GM12865 (cell line): Measurements from ENCODE around the gene RTN4RL2.
A peak's percentile ranks its signal among the peaks of the same experiment; 100 is the strongest.

Source experiments
- DNase-seq: peaks from one replicate; pipeline ENCODE4 v3.0.0; 2010; ENCODE audit warnings: low read depth
- H3K4me3 ChIP-seq: 2 replicates; pipeline ENCODE4 v1.5.1; 2011; ENCODE audit warnings: mild to moderate bottlenecking, low read depth, low read length, control low read depth
- TF ChIP-seq, protein P1 (sequence below): IDR thresholded peaks from 2 replicates; pipeline ENCODE4 v1.5.1; 2011; ENCODE audit warnings: low read length, control low read depth, low read depth, inconsistent platforms; ENCODE audit not compliant: insufficient read depth; ENCODE audit errors: missing control alignments

Gene RTN4RL2

DNA sequence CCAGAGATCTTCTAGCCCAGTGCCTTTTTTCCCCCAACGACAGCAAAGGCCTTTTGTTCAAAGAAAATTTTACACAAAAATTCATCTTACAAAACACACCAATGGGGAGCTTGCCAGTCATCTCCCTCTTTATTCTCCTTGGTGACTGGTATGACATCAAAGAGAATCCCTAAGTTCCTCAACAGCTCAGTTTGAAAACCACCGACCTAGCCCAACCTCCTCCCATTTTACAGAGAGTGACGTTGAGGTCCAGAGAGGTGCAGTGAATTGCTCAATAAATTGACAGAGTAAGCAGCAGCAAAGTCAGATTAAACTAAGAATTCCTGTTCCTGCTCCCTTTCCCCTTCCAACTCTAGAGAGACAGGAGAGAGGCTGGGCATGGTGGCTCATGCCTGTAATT, 41.2 kb upstream of the RTN4RL2 start:
- no peak for DNase-seq
- TF ChIP-seq, protein P1, sequence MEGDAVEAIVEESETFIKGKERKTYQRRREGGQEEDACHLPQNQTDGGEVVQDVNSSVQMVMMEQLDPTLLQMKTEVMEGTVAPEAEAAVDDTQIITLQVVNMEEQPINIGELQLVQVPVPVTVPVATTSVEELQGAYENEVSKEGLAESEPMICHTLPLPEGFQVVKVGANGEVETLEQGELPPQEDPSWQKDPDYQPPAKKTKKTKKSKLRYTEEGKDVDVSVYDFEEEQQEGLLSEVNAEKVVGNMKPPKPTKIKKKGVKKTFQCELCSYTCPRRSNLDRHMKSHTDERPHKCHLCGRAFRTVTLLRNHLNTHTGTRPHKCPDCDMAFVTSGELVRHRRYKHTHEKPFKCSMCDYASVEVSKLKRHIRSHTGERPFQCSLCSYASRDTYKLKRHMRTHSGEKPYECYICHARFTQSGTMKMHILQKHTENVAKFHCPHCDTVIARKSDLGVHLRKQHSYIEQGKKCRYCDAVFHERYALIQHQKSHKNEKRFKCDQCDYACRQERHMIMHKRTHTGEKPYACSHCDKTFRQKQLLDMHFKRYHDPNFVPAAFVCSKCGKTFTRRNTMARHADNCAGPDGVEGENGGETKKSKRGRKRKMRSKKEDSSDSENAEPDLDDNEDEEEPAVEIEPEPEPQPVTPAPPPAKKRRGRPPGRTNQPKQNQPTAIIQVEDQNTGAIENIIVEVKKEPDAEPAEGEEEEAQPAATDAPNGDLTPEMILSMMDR = no peak
- H3K4me3 ChIP-seq = no peak overlapping the region

DNA sequence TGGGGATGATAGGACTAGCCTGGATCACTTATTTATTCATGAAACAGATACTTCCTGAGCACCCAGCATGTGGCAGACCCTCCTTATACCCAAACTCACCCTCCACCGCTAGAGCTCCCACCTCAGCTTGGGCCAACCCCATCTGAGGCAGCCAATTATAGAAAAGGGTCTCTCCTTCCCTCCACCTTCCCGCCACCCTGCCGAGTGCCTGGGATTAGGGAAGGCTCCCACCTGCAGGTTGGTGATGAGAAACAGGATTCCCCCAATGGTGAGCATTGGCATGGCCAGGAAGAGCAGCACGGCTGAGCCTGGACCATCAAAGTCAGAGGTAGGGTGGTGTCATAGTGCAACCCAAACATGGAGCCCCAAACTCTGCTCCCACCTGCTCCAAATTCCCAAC, 39.3 kb upstream of the RTN4RL2 start:
- TF ChIP-seq, protein P1 = no peak
- no peak for DNase-seq
- H3K4me3 ChIP-seq = no peak overlapping the region

GRCh38 chr11:57421805-57422204, 38.5 kb upstream of the RTN4RL2 start:
- TF ChIP-seq, protein P1 = no peak

GRCh38 chr11:57422669-57423068, 37.7 kb upstream of the RTN4RL2 start:
- TF ChIP-seq, protein P1 = no peak
- no peak overlapping the region for H3K4me3 ChIP-seq
- no peak for DNase-seq

More at GRCh38 chr11:57421805-57422204, 38.5 kb upstream of the RTN4RL2 start:
- DNase-seq = no peak
- no peak overlapping the region for H3K4me3 ChIP-seq

- DNase-seq = no peak
- H3K4me3 ChIP-seq = peak overlapping the region; percentile 71
- TF ChIP-seq, protein P1 = no peak
These were observed 36.1 kb upstream of the RTN4RL2 start for GRCh38 chr11:57424137-57424791.

- DNase-seq = peak; percentile 97
- peak overlapping the region; percentile 71 for H3K4me3 ChIP-seq
- TF ChIP-seq, protein P1 = no peak
These were observed 35.4 kb upstream of the RTN4RL2 start for GRCh38 chr11:57424792-57425564.
